ENCODE data around the gene SLC25A41.

GRCh38 chr19:6413721-6414643 lies 19.6 kb downstream of the SLC25A41 start:
- TF ChIP-seq POLR2A (IDR thresholded peaks at IDR 0.05; ENCODE audit: extremely low read depth, insufficient read length) (no peak), CTCF (IDR thresholded peaks at IDR 0.05; ENCODE audit: low read depth, low read length) (no peak)

Measured in NB4 (cell line).